Stimulated activated CD8-positive, alpha-beta memory T cell treated with anti-CD3 and anti-CD28 coated beads, Interleukin-15, amount 100 ng/mL, for 1 hour (primary cell): ENCODE results near the gene BRICD5.
A peak's percentile ranks its signal among the peaks of the same experiment; 100 is the strongest.
"Not testable (repeated sequence)": the region's sequence is repeated elsewhere in the genome, so short reads cannot be mapped to it uniquely, and the experiment has no call there.

Source experiments
- DNase-seq: peaks from one replicate; pipeline ENCODE4 v3.0.0-alpha.2; 2020; ENCODE audit warnings: low read depth

The BRICD5 gene

DNA sequence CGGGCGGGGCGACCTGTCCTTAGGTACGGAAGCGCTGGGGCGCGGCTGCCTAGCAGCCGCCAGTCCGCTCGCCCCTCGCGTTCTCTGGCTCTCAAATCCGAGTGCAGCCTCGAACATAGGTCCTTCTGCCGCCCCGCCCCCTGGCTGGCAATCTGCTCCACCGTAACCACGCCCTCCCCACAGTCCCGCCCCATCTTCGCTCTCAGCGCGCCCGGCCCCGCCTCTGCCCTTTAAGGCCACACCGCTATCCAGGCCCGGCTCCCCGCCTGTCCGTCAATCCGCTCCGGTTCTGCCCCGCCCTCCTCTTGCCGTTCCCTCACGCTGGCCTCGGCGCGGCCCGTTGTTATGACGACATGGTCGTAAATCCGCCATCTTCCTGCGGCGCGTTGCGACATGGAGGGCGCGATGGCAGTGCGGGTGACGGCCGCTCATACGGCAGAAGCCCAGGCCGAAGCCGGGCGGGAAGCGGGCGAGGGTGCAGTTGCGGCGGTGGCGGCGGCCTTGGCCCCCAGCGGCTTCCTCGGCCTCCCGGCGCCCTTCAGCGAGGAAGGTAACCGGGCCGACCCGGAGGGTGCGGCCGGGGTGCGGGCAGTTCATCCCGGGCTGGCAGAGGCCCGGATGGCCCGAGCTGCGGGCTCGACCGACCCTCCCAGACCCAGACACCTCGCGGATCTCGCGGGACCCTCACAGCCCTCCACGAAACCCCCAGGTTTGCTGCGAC, 12.7 kb upstream of the BRICD5 start, which contains the start of gene E4F1:
TSS of gene E4F1 (plus strand) at position 371 of the 721 bp plus-strand sequence. CDS start at position 394, 23 bp downstream.
- DNase-seq: peak; percentile 98

DNA sequence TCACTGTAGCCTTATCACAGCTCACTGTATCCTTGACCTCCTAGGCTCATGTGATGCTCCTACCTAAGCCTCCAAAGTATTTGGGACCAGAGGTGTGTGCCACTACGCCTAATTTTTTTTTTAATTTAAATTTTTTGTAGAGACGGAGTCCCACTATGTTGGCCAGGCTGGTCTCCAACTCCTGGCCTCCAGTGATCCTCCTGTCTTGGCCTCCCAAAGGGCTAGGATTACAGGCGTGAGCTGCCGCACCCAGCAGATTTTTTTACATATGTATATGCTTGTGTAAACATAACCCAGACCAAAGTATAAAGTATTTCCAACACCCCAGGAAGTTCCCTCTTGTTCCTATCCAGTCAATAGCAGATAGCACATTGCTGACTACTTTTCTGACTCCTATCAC, 5.7 kb upstream of the BRICD5 start:
- no peak for DNase-seq

DNA sequence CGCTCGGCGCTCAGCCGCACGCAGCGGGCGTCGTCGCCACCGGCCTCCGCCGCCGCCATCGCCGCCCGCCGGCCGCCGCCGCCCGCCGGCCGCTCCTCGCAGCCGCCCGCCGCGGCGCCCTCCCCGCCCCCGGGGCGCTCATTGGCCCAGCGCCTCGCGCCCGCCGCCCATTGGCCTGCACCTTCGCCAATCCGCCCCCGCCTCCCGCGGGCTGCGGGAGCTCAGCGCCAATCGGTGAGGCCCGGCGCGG, 4.0 kb upstream of the BRICD5 start, which contains the start of gene PGP:
TSS of gene PGP (minus strand) at position 122 of the 250 bp plus-strand sequence. CDS start at position 59, 63 bp downstream.
- no peak for DNase-seq

DNA sequence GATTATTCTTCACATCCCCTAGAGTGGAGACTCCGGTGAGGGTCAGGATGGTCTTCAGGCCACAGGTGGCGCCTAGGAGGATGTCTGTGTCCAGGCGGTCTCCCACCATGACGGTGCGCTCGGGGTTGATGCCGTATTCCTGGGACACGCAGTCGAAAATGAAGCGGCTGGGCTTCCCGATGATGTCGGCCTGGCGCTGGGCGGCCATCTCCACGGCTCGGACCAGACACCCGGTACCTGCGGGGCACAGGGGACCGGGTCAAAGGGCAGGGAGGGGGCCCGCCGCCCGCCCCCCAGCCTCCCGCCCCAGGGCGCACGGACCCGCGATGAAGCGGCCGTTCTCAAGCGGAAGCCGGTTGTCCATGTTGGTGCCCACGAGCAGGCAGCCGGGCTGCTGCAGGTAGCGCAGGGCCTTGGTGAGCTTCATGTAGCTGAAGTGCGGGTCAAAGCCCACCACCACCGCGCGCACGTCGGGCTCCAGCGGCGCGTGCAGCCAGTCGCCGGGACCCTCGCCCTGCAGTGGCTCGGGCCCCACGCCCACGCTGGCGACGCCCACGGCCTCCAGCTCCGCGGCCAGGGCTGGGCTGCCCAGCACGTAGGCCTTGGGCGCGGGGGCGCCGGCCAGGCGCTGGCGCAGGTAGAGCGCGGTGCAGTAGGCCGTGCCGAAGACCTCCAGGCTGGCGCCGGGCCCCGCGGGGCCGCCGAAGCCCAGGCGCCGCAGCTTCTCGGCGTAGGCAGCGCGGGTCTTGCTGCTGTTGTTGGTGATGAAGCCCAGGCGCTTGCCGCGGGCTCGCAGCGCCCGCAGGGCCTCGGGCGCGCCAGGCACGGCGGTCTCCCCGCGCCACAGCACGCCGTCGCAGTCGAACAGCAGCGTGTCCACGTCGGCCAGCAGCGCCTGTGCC, 3.4 kb upstream of the BRICD5 start:
- DNase-seq: no peak

DNA sequence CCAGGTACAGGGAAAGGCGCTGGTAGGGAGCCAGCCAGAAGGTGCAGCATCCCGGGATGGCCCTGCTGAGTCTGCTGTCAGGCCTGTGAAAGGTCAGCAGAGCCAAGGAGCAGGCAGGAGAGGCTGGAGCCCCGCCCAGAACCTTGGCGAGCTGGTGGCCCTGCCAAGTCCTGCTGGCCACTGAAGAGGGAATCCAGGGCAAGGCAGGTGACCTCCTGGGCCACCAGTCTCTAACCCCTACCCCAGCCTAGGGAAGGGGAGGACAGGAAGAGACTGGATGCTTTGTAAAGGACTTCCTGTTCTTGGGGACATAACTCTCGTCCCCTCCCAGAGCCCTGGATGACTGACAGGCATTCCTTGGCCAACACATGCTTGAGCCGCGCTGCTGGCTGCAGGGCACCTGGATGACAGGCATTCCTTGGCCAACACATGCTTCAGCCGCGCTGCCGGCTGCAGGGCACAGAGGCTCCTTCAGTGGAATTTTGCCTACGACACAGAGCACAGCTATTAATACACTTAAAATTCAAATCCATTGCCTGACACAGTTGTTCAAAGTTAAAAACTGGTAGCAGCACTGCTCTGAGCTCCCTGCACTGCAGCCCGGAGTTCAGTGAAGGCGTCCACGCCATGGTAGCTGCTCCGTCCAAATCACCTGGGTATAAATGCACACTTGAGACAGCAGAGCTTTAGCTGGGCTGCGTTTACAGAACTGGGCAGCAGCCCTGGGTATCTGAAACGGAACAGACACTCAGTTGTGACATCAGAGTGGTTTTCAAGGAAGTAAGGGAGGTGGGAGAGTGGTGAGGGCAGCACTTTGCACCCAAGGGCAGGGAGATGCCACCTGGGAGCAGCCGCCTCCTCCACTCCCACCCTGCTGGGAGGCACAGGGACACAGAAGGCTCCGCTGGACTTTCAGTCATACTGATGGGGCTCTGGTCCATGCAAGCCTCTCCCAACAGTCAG, 2.0 kb upstream of the BRICD5 start:
- DNase-seq: no peak

DNA sequence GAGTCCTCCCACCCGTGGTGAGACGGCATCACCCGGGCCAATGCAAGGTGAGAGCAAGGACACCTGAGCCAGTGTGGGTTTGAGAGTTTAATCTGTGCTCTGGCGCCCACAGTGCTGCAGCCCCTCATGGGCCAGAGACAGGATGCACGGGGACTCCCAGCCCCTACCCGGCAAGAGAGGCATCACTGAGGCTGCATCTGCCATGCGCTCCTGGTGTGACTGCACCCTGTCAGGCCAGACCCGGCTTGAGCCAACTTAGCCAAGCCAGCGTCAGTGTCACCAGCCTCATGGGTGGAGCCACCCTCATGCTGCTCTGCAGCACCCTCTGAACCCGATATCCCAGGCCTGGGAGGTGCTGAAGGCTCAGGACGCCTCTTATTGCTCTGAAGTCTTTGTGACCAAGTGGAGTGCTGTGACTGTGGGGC, 1.3 kb upstream of the BRICD5 start:
- DNase-seq: no peak

DNA sequence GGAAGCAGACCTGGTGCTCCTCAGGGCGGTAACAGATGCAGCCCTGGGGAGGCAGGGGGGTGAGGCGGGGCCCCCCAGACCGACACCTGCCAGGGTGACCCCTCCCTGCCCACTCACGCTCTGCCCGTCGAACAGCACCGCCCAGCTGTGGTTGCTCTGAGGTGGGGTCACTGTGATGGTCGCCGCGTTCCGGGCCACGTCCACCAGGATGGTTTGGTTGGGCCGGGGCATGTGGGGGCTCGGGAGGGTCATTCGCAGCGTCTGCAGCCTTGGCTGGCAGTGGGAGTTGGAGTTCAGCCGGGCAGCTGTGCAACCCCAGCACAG, 692 bp downstream of the BRICD5 start:
- DNase-seq: no peak

DNA sequence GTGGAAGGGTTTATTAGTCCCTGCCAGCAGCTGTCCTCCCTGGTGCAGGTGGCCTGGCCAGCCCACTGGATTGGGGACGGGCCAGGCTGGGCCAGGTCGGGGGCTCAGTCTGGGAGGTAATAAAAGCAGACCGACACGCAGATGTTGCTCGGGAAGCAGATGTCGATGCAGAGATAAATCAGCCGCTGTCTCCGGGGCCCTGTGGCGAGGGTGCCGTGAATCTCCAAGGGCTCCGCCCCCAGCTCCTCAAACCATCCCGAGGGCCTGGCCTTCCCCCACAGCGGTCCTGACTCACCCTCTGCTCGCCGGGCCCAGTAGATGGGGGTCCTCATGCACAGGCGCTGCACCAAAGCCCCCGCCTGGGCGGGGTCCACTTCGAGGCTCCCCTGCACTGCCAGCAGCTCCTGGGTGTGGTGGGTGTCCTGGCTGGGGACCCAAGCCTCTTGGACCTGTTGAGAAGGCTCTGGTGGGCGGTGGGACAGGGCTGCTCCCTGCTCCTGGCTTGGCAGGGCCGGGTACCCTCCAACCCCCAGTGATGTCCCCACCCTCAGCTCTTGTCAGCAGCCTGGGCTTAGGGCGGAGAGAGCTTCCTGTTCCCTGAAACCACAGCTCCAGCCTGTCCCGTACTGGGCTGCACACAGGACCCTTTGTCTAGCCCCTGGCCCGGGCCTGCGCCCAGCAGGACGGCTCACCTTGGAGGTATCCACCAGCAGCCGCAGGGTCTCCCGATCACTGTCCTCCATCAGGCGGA, 1.2 kb downstream of the BRICD5 start:
- DNase-seq: no peak

DNA sequence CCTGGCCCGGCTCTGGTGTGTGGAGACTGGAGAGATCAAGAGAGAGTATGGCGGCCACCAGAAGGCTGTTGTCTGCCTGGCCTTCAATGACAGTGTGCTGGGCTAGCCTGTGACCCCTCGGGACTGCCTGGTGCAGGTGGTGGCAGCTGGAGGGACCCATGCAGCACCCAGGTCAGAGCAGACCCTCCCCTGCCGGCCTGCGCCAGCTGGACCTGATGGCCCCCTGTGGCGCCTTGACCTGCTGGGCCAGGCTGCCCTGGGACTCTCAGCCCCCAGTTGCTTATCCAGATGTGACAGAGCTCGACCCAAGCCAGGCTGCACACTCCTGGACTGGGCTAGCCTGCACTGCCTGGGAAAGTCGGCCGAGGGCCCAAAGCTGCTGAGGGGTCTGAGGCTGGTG, 1.9 kb downstream of the BRICD5 start:
- DNase-seq: no peak

DNA sequence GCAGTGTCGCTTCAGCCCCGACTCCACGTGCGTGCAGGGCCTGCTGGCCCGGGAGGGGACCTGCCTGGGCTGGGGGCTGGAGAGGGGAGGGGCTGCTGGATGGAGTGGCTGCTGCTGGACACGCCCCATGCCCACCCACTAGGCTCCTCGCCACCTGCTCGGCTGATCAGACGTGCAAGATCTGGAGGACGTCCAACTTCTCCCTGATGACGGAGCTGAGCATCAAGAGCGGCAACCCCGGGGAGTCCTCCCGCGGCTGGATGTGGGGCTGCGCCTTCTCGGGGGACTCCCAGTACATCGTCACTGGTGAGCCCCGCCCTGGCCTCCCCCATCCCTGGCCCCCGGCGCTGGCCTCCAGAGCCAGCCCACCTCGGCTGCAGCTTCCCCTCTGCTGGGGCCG, 2.4 kb downstream of the BRICD5 start:
- DNase-seq: no peak

DNA sequence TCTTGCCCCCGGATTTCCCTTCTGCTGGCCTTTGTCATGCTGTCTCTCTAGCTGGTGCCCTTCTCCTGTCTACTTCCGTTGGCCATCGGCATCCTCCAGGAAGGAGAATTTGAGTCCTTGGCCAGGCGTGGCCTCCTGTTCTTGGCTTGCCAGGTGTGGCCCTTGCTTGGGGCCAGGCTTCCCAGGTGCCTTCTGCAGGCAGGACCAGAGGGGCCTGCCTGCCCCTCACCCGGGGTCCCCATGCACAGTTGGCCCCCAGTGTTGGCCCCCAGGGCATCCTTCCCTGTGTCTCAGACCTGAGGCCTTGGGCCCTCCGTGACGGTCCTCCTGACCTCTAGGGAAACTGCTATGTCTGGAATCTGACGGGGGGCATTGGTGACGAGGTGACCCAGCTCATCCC, 2.8 kb downstream of the BRICD5 start:
- DNase-seq: no peak

DNA sequence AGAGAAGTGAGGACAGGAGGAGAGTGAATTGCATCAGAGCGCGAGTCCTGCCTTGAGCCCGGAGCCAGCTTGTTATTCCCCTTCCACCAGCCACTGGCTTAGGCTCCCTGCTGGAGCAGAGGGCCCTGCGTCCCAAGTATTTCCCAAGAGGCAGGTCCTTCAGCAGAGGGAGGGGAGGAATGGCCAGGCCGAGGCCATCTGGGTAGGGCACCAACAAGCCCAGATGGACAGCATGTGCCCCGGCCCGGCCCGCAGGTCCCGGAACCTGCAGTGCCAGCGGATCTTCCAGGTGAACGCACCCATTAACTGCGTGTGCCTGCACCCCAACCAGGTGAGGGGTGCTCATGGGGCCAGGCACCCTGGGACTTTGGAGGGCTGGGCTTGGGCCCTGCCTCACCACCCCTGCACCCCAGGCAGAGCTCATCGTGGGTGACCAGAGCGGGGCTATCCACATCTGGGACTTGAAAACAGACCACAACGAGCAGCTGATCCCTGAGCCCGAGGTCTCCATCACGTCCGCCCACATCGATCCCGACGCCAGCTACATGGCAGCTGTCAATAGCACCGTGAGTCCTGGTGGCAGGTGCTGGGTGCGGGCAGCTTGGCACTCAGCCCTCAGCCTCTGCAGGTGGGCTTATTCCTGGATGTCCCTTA, 3.8 kb downstream of the BRICD5 start:
- DNase-seq: no peak

DNA sequence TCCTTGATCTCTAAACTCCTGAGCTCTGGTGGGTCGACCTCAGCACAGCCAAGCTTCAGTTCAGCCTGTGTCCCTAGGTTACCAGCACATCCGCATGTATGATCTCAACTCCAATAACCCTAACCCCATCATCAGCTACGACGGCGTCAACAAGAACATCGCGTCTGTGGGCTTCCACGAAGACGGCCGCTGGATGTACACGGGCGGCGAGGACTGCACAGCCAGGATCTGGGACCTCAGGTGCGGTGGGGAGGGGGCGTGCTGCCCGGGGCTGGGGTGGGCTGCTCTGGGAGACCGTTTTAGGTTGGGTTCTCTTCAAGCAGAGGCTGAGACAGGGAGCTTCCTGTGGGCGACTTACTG, 4.3 kb downstream of the BRICD5 start:
- DNase-seq: no peak

DNA sequence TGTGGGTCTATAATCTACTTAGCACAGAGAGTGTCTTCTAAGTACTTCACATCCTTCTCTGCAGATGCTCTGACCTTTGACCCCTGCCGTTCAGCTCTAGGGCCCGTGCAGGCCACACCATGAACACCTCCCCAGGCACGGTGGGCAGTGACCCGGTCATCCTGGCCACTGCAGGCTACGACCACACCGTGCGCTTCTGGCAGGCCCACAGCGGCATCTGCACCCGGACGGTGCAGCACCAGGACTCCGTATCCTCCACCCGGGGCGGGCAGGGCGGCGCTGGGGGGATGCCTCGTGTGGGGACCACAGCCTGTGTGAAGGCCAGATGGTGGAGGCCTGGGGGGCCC, 4.7 kb downstream of the BRICD5 start:
- no peak for DNase-seq

DNA sequence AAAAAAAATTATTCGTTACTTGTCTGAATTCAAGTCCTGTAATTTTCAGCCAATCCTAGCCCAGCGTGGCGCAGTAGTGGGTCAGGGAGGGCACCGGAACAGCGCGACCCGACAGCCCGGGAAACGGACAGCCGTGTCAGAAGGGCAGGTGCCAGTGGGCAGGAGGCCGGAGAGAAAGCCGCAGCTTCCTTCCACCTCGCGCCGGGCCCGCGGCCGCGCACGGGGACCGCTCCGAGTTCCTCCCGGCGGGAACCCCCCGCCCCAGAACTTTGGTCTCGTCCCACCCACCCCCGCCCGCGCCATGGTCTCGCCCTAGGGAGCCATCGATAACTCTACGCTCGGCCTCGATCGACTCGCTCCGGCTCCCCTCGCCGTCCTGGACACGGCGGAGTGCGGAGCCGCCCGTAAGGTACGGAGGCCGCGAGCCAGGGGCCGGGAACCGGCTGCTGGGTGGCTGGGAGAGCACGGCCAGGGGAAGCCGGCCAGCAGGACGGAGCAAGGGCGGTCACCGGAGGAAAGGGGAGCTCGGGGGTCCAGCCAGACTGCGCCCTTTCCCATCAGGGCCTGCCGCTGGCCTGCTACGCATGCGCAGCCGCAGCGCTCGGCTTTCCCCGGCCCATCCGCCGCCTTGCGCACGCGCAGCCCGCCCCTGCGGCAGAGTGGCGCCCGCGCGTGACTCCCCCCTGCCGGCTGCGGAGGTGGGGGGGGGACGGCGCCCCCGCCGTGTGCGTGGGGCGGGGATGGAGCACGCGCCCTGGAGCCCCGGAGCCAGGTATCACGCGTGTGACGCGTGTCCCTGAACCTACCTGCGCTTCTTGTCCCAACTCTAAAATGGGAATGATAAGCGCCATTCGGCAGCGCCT, 5.3 kb downstream of the BRICD5 start, which contains the start of gene MLST8:
TSS of gene MLST8 (plus strand) at position 351 of the 863 bp plus-strand sequence. CDS start 632 bp downstream, outside the sequence.
- peak; percentile 72 for DNase-seq

DNA sequence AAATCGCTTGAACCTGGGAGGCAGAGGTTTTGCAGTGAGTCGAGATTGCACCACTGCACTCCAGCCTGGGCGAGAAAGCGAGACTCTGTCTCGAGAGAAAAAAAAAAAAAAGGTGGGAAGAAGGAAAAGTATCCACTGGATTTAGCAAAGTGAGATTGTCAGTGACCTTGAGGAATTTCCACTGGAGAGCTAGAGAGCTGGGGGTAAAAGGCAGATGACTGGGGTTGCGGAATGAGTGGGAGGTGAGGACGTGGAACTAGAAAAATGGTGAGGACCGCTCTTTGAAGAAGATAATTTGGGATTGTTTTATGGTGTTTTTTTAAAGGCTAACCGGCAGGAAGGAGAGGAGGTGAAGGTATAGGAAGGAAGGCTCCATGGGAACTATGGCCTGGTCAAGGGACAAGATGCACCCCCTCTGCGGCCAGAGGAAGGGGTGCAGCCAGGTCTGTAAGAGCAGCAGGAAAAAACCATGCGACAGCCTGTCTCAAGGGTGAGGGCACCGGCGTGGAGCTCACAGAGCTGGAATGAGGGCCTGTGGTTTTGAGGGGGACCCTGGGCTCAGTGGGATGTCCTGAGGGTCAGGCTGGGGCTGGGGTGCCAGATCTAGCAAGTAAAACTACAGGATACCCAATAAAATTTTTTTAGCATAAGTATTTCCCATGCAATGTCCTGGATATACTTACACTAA, 6.1 kb downstream of the BRICD5 start:
- no peak for DNase-seq

DNA sequence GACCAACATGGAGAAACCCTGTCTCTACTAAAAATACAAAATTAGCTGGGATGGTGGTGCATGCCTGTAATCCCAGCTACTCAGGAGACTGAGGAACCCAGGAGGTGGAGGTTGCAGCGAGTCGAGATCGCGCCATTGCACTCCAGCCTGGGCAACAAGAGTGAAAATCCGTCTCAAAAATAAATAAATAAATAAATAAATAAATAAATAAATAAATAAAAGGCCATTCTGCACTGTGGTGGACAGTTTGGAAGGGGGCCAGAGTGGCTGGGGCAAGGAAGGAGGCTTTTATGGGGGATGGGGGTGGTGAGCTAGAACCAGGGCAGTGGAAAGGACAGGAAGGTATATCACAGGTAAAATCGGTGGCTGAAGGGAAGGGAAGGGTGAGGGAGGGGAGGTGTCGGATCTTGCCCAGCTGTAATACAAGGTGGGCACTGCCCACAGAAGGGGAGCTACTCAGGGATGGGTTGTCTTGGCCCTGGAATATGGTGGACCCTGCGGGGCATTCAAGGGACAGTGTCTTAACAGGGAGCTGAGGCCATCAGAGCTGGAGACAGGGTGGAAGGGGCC, 7.5 kb downstream of the BRICD5 start:
- DNase-seq: not testable (repeated sequence)

DNA sequence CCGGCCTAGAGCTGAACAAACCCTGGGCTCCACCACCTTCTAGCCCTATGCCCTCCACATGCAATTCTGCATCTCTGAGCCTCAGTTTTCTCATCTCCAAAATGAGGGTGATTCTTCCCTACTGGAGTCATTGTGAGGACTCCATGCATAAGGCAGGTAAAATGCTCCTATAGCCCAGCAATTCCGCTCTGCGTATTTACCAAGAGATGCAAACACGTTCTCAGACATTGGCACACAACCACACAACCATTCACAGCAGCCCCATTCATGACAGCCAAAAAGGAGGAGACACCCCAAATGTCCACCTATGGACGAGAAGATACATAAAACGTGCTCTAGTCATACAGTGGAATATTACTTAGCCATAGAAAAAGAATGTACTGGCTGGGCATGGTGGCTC, 10.3 kb downstream of the BRICD5 start:
- DNase-seq: no peak

DNA sequence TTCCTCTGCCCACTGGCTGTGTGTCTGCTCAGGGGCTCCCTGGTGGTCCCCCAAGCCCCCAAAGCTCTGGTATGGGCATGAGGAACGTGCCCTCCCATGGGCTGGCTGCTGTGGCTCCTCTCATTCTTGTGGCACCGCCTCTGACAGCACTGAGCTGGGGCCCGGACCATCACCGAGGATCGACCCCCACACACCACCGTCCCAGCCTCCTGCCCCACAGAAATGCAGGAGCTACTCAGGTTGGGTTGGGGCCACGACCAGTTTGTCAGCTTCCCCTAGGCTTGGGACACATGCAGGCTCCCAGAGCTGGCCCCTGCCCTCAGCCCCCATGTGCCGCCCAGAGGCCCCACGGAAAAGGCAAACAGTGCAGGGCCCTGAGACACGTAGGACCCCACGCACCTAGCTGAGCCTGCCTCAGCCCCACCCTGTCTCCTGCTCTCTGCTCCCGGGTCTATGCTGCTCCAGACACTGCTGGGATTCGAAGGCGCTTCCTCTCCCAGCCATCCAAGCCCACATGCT, 11.0 kb downstream of the BRICD5 start:
- no peak for DNase-seq
